CD14-positive monocyte (primary cell): ENCODE results near the gene CAPN9. TPM values are rescaled to one million over a fixed set of nuclear protein-coding genes. Genes with fewer than 3 reads are reported as not detected.

Source experiments
- DNase-seq, 3 donors: peaks; one replicate each; pipeline ENCODE4 v3.0.0-alpha.2; 2011 to 2022
- H2AFZ ChIP-seq: 2 replicates; pipeline ENCODE4 v1.6.0; 2012; ENCODE audit warnings: mild to moderate bottlenecking, low read depth, low read length, inconsistent platforms; ENCODE audit not compliant: insufficient read depth, poor library complexity, severe bottlenecking
- H3K27ac ChIP-seq, 2 donors: 1 replicate in 1 of 2; 2 replicates in 1 of 2; pipeline ENCODE4 v1.5.1; 2012 to 2013; ENCODE audit warnings: low read length in 2 of 2, control low read depth in 1 of 2, inconsistent platforms in 1 of 2, low read depth in 1 of 2, mild to moderate bottlenecking in 1 of 2
- H3K27me3 ChIP-seq, 2 donors: one replicate each; pipeline versions ENCODE4 v1.6.0 to v1.6.1; 2011 to 2013; ENCODE audit warnings: low read length in 2 of 2; ENCODE audit not compliant: control insufficient read depth in 2 of 2, insufficient read depth in 2 of 2
- H3K36me3 ChIP-seq, 2 donors: replicated peaks in 1 of 2; 1 replicate in 1 of 2; 2 replicates in 1 of 2; pipeline versions ENCODE4 v1.5.1 to v1.6.1; 2012 to 2013; ENCODE audit warnings: low read length in 2 of 2, control low read depth in 1 of 2, inconsistent platforms in 1 of 2, mild to moderate bottlenecking in 1 of 2; ENCODE audit not compliant: insufficient read depth in 2 of 2, control insufficient read depth in 1 of 2
- H3K4me1 ChIP-seq, 2 donors: 1 replicate in 1 of 2; 2 replicates in 1 of 2; pipeline versions ENCODE4 v1.5.1 to v1.6.1; 2012 to 2013; ENCODE audit warnings: low read length in 2 of 2, control low read depth in 1 of 2, inconsistent platforms in 1 of 2, mild to moderate bottlenecking in 1 of 2, moderate library complexity in 1 of 2; ENCODE audit not compliant: insufficient read depth in 2 of 2, control insufficient read depth in 1 of 2
- H3K4me2 ChIP-seq: replicated peaks from 2 replicates; pipeline ENCODE3; 2012; ENCODE audit warnings: low read length, moderate library complexity, mild to moderate bottlenecking; ENCODE audit not compliant: poor library complexity, severe bottlenecking; ENCODE audit errors: extremely low read depth
- H3K4me3 ChIP-seq, 3 experiments: fragments of 200-600 bp in 1 of 3; sonication (generic) in 1 of 3; replicated peaks in 1 of 3; 1 replicate in 2 of 3; 2 replicates in 1 of 3; pipeline ENCODE4 v1.5.1; 2011 to 2013; ENCODE audit warnings: low read length in 3 of 3, mild to moderate bottlenecking in 3 of 3, control low read depth in 2 of 3, low read depth in 2 of 3, inconsistent platforms in 1 of 3, moderate library complexity in 1 of 3
- H3K79me2 ChIP-seq: 2 replicates; pipeline ENCODE4 v1.6.0; 2012; ENCODE audit warnings: mild to moderate bottlenecking, control low read depth, inconsistent platforms, low read length, moderate library complexity; ENCODE audit not compliant: insufficient read depth
- H3K9ac ChIP-seq: 2 replicates; pipeline ENCODE4 v1.6.0; 2017; ENCODE audit warnings: low read length, mild to moderate bottlenecking; ENCODE audit not compliant: insufficient read depth, poor library complexity, severe bottlenecking
- H3K9me3 ChIP-seq, 2 donors: replicated peaks in 1 of 2; 1 replicate in 1 of 2; 2 replicates in 1 of 2; pipeline versions ENCODE4 v1.5.1 to v1.6.1; 2012 to 2013; ENCODE audit warnings: low read length in 2 of 2, control low read depth in 1 of 2; ENCODE audit not compliant: control insufficient read depth in 1 of 2, insufficient read depth in 1 of 2
- H4K20me1 ChIP-seq: 2 replicates; pipeline ENCODE4 v1.6.0; 2012; ENCODE audit warnings: mild to moderate bottlenecking, low read length, control low read depth, moderate library complexity; ENCODE audit not compliant: insufficient read depth
- H3K27ac Mint-ChIP-seq, 7 donors: one replicate each; pipeline ENCODE4 v1.8.0; 2020; ENCODE audit warnings: mild to moderate bottlenecking in 7 of 7, mixed read lengths in 7 of 7, moderate library complexity in 6 of 7, inconsistent platforms in 2 of 7
- H3K27me3 Mint-ChIP-seq, 3 donors: one replicate each; pipeline ENCODE4 v1.8.0; 2021 to 2022; ENCODE audit warnings: low read depth in 3 of 3, mild to moderate bottlenecking in 3 of 3, mixed read lengths in 3 of 3, moderate library complexity in 3 of 3, inconsistent platforms in 1 of 3
- H3K36me3 Mint-ChIP-seq, 2 donors: one replicate each; pipeline ENCODE4 v1.8.0; 2020; ENCODE audit warnings: mixed read lengths in 2 of 2, inconsistent platforms in 1 of 2, mild to moderate bottlenecking in 1 of 2
- H3K4me1 Mint-ChIP-seq: one replicate; pipeline ENCODE4 v1.8.0; 2020; ENCODE audit warnings: mild to moderate bottlenecking, mixed read lengths
- H3K4me3 Mint-ChIP-seq, 2 donors: one replicate each; pipeline ENCODE4 v1.8.0; 2020; ENCODE audit warnings: mild to moderate bottlenecking in 2 of 2, mixed read lengths in 2 of 2, moderate library complexity in 1 of 2
- H3K9me3 Mint-ChIP-seq, 7 donors: one replicate each; pipeline ENCODE4 v1.8.0; 2020 to 2022; ENCODE audit warnings: mixed read lengths in 7 of 7, mild to moderate bottlenecking in 6 of 7, moderate library complexity in 6 of 7, inconsistent platforms in 2 of 7
- CTCF ChIP-seq: fragments of 200-600 bp; IDR thresholded peaks from one replicate; pipeline ENCODE4 v1.8.0; 2022; ENCODE audit warnings: antibody characterized with exemption, mild to moderate bottlenecking
- WGBS: methylation state at CpG from one replicate; pipeline ENCODE4 v1.1.5; 2013; ENCODE audit warnings: missing lambda C conversion rate; ENCODE audit not compliant: insufficient coverage; 5-methylcytosine and 5-hydroxymethylcytosine counted together
- intact Hi-C, 2 donors: fragments of 100-400 bp; cut with micrococcal nuclease; formaldehyde crosslinking; loops; one replicate each; pipeline versions ENCODE4 v1.15.0 to v1.15.1; 2023
- polyA plus RNA-seq, 3 donors: library from polyadenylated mRNA; depleted of rRNA in 1 of 3; unstranded in 2 of 3; stranded (reverse) in 1 of 3; fragments of 300-500 nt in 2 of 3; fragments of >200 nt in 1 of 3; fragmentation: Illumina TruSeq in 2 of 3; gene quantifications; 1 replicate in 2 of 3; 2 replicates in 1 of 3; pipeline ENCODE4 v1.2.3, GENCODE V29; 2012 to 2021

CAPN9 gene
- polyA plus RNA-seq, 3 donors: not detected

DNA sequence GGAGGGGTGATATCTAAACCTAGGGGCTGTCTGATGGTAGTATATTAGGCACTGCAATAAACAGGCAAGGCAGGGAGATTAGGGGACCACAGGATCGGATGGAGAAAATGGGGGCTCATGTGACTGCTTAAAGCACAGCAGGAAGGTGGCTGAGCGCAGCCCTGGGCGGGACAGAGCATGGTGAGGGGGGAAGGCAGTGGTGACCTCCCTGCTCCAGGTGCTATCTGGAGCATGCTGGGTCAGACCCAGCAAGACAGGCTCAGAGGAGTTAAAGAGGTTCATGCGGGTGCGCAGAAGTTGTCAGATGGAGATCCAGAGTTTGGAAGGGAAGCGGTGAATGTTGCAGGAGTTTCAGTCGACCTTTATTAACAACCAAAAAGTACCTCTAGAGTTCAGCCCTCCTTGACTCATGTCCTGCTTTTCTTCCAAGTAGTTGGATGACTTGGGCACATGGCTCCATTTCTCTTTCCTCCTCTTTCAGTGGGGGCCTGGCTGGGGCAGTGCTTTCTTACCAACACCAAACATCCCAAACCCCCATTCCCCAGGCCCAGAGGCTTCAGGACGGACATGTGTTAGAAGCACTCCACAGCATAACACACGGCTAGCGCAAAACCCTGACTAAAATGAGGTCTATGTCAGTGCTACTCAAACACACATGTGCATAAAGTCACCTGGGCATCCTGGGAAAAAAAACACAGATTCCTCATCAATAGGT lies 41.5 kb downstream of the CAPN9 start:
- H3K4me1 ChIP-seq: no peaks in the 10 kb centered on the region
- intact Hi-C loops: no loop called here

DNA sequence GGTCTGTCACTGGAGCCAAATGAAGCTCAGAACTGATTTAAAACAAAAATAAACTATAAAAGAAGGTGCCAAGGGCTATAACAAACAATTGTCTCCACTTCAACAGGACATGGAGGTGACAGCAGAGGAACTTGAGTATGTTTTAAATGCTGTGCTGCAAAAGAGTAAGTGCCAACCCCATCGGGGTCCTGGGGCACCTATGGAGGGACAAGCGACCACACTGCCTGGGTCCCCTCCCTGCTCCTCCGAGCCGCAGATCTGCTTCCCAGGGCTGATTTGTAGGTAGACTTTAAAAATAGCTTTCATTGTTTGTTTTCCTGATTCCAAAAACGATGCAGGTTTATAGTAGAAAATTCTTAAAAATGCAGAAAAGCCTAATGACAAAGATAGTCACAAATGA lies 42.8 kb downstream of the CAPN9 start:
- no peaks in the 10 kb centered on the region for H3K4me1 ChIP-seq
- H2AFZ ChIP-seq: no peak overlapping the region
- Mint-ChIP-seq H3K9me3 (no peaks in the 10 kb centered on the region), H3K4me3 (no peak overlapping the region), H3K27ac (no peak overlapping the region), H3K27me3 (peaks cover 3 to 17% (median 17%) of the 10 kb centered on the region in 3 donors), H3K36me3 (no peaks in the 10 kb centered on the region), H3K4me1 (no peaks in the 10 kb centered on the region)
- no peak overlapping the region for H3K9ac ChIP-seq
- no peaks in the 10 kb centered on the region for H3K9me3 ChIP-seq
- no peak for DNase-seq
- H3K36me3 ChIP-seq: no peaks in the 10 kb centered on the region
- TF ChIP-seq CTCF: no peak
- no peak overlapping the region for H3K4me3 ChIP-seq
- no peaks in the 10 kb centered on the region for H3K27me3 ChIP-seq
- H3K79me2 ChIP-seq: no peaks in the 10 kb centered on the region
- no peak overlapping the region for H3K4me2 ChIP-seq
- WGBS: no CpG with 5 or more reads among the region's 5 CpGs
- intact Hi-C loops: no loop called here
- H3K27ac ChIP-seq: no peak overlapping the region
- H4K20me1 ChIP-seq: no peaks in the 10 kb centered on the region

More for the DNA sequence above, 41.5 kb downstream of the CAPN9 start:
- H3K4me1 Mint-ChIP-seq: no peaks in the 10 kb centered on the region
- no peak for DNase-seq
- no peaks in the 10 kb centered on the region for H3K36me3 ChIP-seq
- peaks cover 3 to 15% (median 13%) of the 10 kb centered on the region in 3 donors for H3K27me3 Mint-ChIP-seq
- no peaks in the 10 kb centered on the region for H3K9me3 ChIP-seq
- no peak overlapping the region for H3K27ac Mint-ChIP-seq
- no peaks in the 10 kb centered on the region for H3K79me2 ChIP-seq
- no peaks in the 10 kb centered on the region for H3K9me3 Mint-ChIP-seq
- H4K20me1 ChIP-seq: no peaks in the 10 kb centered on the region
- H3K27me3 ChIP-seq: no peaks in the 10 kb centered on the region
- no peak overlapping the region for H3K4me3 ChIP-seq
- H3K36me3 Mint-ChIP-seq: no peaks in the 10 kb centered on the region
- no peak for TF ChIP-seq CTCF
- H3K4me2 ChIP-seq: no peak overlapping the region
- WGBS: 93% methylated on average over 6 of the region's 10 CpGs
- H3K27ac ChIP-seq: no peak overlapping the region
- H3K4me3 Mint-ChIP-seq: no peak overlapping the region
- no peak overlapping the region for H2AFZ ChIP-seq
- no peak overlapping the region for H3K9ac ChIP-seq
